AG04450 (cell line): Measurements from ENCODE around the gene NAA38. TPM values are rescaled to one million over a fixed set of nuclear protein-coding genes. Genes with fewer than 3 reads are reported as not detected.

Source experiments
- CTCF ChIA-PET: fragments of 300-600, 350-600 bp; formaldehyde crosslinking; extraction: SDS; loops from one replicate; lab custom pipeline; 2022; ENCODE audit warnings: antibody characterized with exemption, inconsistent platforms; lab: Charles Lee
- POLR2A ChIA-PET: fragments of 350-600 bp; formaldehyde crosslinking; extraction: SDS; loops from one replicate; lab custom pipeline; 2021; ENCODE audit warnings: antibody characterized with exemption, inconsistent platforms; lab: Yijun Ruan, JAX
- DNase-seq: peaks from one replicate; pipeline ENCODE4 v3.0.0-alpha.2; 2011; ENCODE audit warnings: low read depth, low spot score
- H3K27ac ChIP-seq: one replicate; pipeline ENCODE4 v1.5.1; 2012; ENCODE audit warnings: low read depth, low read length, control low read depth
- H3K27me3 ChIP-seq: one replicate; pipeline ENCODE4 v1.6.0; 2012; ENCODE audit warnings: low read length; ENCODE audit not compliant: control insufficient read depth, insufficient read depth
- H3K4me3 ChIP-seq: 2 replicates; pipeline ENCODE4 v1.5.1; 2011; ENCODE audit warnings: mild to moderate bottlenecking, low read depth, low read length, control low read depth
- H3K9me3 ChIP-seq: 2 replicates; pipeline ENCODE4 v1.5.1; 2012; ENCODE audit warnings: low read length; ENCODE audit not compliant: control insufficient read depth, insufficient read depth
- CTCF ChIP-seq: IDR thresholded peaks from 2 replicates; pipeline ENCODE4 v1.5.1; 2011; ENCODE audit warnings: low read depth, low read length, control low read depth, inconsistent platforms
- polyA plus RNA-seq: library from polyadenylated mRNA; depleted of rRNA; stranded (reverse); fragments of >200 nt; gene quantifications from 2 replicates; pipeline ENCODE4 v1.2.3, GENCODE V29; 2011

NAA38 gene
- polyA plus RNA-seq, 1 experiment = 49.3 TPM

GRCh38 chr17:7835814-7836595, 21.4 kb downstream of the NAA38 start:
- TF ChIP-seq CTCF = no peak
- Histone ChIP-seq H3K27ac (peak overlapping the region; percentile 98), H3K4me3 (peak overlapping the region; percentile 84), H3K27me3 (peaks cover 6% of the 10 kb centered on the region), H3K9me3 (no peaks in the 10 kb centered on the region; the same call in 1 of the 2 replicates)
- DNase-seq = no peak
- ChIA-PET CTCF (interaction anchor here (1.0 to 2.0 kb wide), 5 partner anchors 9 to 283 kb away, joined by 3 to 9 read pairs (median 4); partner anchors contain the start of gene ALOXE3), POLR2A (interaction anchor here (0.8 to 4.3 kb wide), 3 partner anchors 9 to 23 kb away, joined by 3 to 21 read pairs (median 13); partner anchors contain the start of genes CYB5D1 and NAA38)

GRCh38 chr17:7834957-7835813, 22.2 kb downstream of the NAA38 start:
- POLR2A ChIA-PET = interaction anchor here (0.8 to 4.3 kb wide), 3 partner anchors 10 to 24 kb away, joined by 3 to 21 read pairs (median 13); partner anchors contain the start of genes CYB5D1 and NAA38
- Histone ChIP-seq H3K27me3 (peaks cover 12% of the 10 kb centered on the region), H3K9me3 (no peaks in the 10 kb centered on the region; the same call in 1 of the 2 replicates), H3K4me3 (peak overlapping the region; percentile 84), H3K27ac (peak overlapping the region; percentile 98)
- CTCF ChIA-PET = interaction anchor here (0.5 to 2.6 kb wide), 15 partner anchors 8 to 284 kb away, joined by 3 to 9 read pairs (median 4); partner anchors contain the start of genes ALOXE3 and NAA38
- DNase-seq = peak; percentile 97
- peak; percentile 82 for TF ChIP-seq CTCF

GRCh38 chr17:7834542-7834956, 22.8 kb downstream of the NAA38 start:
- Histone ChIP-seq H3K4me3 (peak overlapping the region; percentile 84), H3K27ac (peak overlapping the region; percentile 31), H3K9me3 (no peaks in the 10 kb centered on the region; the same call in 1 of the 2 replicates), H3K27me3 (peaks cover 14% of the 10 kb centered on the region)
- CTCF ChIA-PET = interaction anchor here (0.6 to 2.6 kb wide), 12 partner anchors 9 to 284 kb away, joined by 3 to 9 read pairs (median 4); partner anchors contain the start of genes ALOXE3 and NAA38
- no peak for DNase-seq
- no peak for TF ChIP-seq CTCF
- POLR2A ChIA-PET = interaction anchor here (4.3 kb wide), 1 partner anchor 23 kb away, joined by 21 read pairs; the partner anchor contains the start of genes CYB5D1 and NAA38

GRCh38 chr17:7833795-7834541, 23.4 kb downstream of the NAA38 start, which contains the start of gene KDM6B:
KDM6B (plus strand) TSS chr17:7834217; CDS start chr17:7845555, 11,338 bp downstream.
- peak; percentile 67 for DNase-seq
- TF ChIP-seq CTCF = no peak
- ChIA-PET CTCF (interaction anchor here (0.5 to 2.6 kb wide), 16 partner anchors 9 to 224 kb away, joined by 3 to 9 read pairs (median 4); partner anchors contain the start of gene NAA38), POLR2A (interaction anchor here (0.5 to 1.7 kb wide), 6 partner anchors 17 to 134 kb away, joined by 3 to 6 read pairs (median 3); partner anchors contain the start of gene NAA38)
- H3K27me3 ChIP-seq = peaks cover 14% of the 10 kb centered on the region
- H3K27ac ChIP-seq = peak within 1 kb of the TSS; percentile 89
- H3K9me3 ChIP-seq = no peaks in the 10 kb centered on the region; the same call in 1 of the 2 replicates
- peak within 1 kb of the TSS; percentile 84 for H3K4me3 ChIP-seq
